Sigmoid colon (tissue), 7 donors: ENCODE measurements around the gene SLC7A7. TPM values are rescaled to one million over a fixed set of nuclear protein-coding genes. Genes with fewer than 3 reads are reported as not detected.
A peak's percentile ranks its signal among the peaks of the same experiment; 100 is the strongest.

Experiments
- DNase-seq: peaks from one replicate; pipeline ENCODE4 v3.0.0-alpha.2; 2019
- H3K27ac ChIP-seq, 4 donors: fragments of 200-600 bp; sonication (generic); one replicate each; pipeline ENCODE4 v1.5.1; 2016 to 2019; ENCODE audit warnings: mild to moderate bottlenecking in 1 of 4
- H3K27me3 ChIP-seq, 3 donors: fragments of 200-600 bp; sonication (generic); one replicate each; pipeline ENCODE4 v1.5.1; 2019; ENCODE audit warnings: mild to moderate bottlenecking in 1 of 3
- H3K36me3 ChIP-seq, 4 donors: fragments of 200-600 bp; sonication (generic); one replicate each; pipeline ENCODE4 v1.5.1; 2016 to 2019
- H3K4me1 ChIP-seq, 4 donors: fragments of 200-600 bp; sonication (generic); one replicate each; pipeline ENCODE4 v1.5.1; 2017 to 2019
- H3K4me3 ChIP-seq, 4 donors: fragments of 200-600 bp; sonication (generic); one replicate each; pipeline ENCODE4 v1.5.1; 2017 to 2019; ENCODE audit warnings: mild to moderate bottlenecking in 2 of 4, moderate library complexity in 1 of 4
- H3K9me3 ChIP-seq, 4 donors: fragments of 200-600 bp in 3 of 4; sonication (generic) in 3 of 4; one replicate each; pipeline versions ENCODE4 v1.5.1 to v1.6.1; 2013 to 2019
- EP300 ChIP-seq, 4 donors: sonication (generic); formaldehyde crosslinking; IDR thresholded peaks; one replicate each; pipeline ENCODE4 v1.6.1; 2017; ENCODE audit warnings: antibody characterized with exemption in 4 of 4
- POLR2A ChIP-seq, 2 donors: fragments of 450-650 bp; IDR thresholded peaks; one replicate each; pipeline ENCODE4 v1.6.1; 2016; ENCODE audit warnings: antibody characterized with exemption in 2 of 2, mild to moderate bottlenecking in 2 of 2, moderate library complexity in 2 of 2
- POLR2AphosphoS5 ChIP-seq, 4 donors: sonication (generic); formaldehyde crosslinking; IDR thresholded peaks; one replicate each; pipeline ENCODE4 v1.6.1; 2017; ENCODE audit warnings: antibody characterized with exemption in 4 of 4
- WGBS, 2 donors: extraction: QIAGEN DNeasy Blood & Tissue Kit; methylation state at CpG; one replicate each; pipeline ENCODE4 v1.1.7; 2013; 5-methylcytosine and 5-hydroxymethylcytosine counted together
- intact Hi-C: fragments of 100-400 bp; cut with DNase I; formaldehyde crosslinking; loops from one replicate; pipeline ENCODE4 v1.15.1; 2023
- polyA plus RNA-seq, 3 donors: library from polyadenylated mRNA; stranded (reverse); fragments of 200-250 nt; gene quantifications; one replicate each; pipeline ENCODE4 v1.2.3, GENCODE V29; 2013
- total RNA-seq, 4 donors: library from RNA; depleted of rRNA; stranded (reverse); fragments of >200 nt; gene quantifications; one replicate each; pipeline ENCODE4 v1.1.0, GENCODE V29; 2016
- TF ChIP-seq, protein P1 (sequence below), 4 experiments: fragments of 450-650 bp in 3 of 4; fragments of 200-600 bp in 1 of 4; IDR thresholded peaks; one replicate each; pipeline ENCODE4 v1.5.1; 2016 to 2019; ENCODE audit warnings: antibody characterized with exemption in 4 of 4, mild to moderate bottlenecking in 3 of 4, moderate library complexity in 2 of 4
- donor health status: healthy with polysubstance abuse.
- donor health status: Bipolar disorder and iron deficiency.
- donor health status: healthy.

The SLC7A7 gene
- total and polyA plus RNA-seq, 7 donors, result 15.6 to 23.5 (median 16.4) TPM

DNA sequence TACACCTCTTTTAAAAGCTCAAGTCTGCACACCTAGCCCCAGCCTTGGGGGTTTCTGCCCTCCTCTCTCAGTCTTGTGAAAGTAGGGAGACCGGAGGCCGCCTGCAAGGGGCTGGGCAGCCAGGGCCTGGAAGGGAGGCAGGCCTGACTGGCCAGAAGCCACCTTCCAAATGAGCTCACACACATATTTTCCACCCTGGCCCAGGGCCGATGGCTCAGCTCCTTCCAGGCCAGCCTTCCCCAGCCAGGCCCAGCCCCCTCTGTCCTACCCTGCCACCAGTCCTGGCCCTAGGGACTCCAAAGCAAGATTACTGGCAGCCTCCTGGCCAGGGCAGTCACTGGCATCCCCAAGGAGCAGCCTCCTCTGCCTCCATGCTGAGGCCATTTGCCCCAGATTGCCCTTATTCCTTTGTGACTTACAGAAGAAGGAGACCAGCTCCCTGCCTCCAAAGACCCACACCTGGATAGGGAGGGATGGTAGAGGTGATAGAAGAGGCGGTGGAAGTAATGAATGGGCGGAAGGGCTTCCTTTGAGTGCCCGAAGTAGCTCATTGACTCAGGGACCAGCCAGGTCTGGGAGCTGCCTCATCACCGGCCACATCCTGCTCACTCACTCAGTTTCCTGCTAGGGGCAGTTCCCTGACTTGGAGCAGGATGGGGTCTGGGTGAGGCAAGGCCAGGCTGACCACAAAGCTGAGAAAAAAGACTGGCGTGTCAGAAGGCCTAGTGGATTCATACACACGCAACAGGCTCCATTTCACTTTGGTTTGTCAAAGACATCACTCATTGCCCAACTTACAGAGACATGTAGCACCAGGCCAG lies 35.9 kb upstream of the SLC7A7 start:
- intact Hi-C loops, result loop anchor here (1.0 to 5.0 kb wide), 2 partner anchors 14 to 84 kb away; partner anchors contain the start of gene OXA1L
- 71 to 84% methylated on average over 9 of the region's 9 CpGs for WGBS, 2 donors
- peak; percentile 98 for DNase-seq
- peak overlapping the region; percentile 86 to 98 (median 89) for H3K27ac ChIP-seq
- peaks cover 9 to 11% (median 10%) of the 10 kb centered on the region in 4 donors for H3K36me3 ChIP-seq
- TF ChIP-seq POLR2AphosphoS5 (IDR thresholded peaks at IDR 0.05) (peak; percentile 60 to 83 (median 75)), EP300 (IDR thresholded peaks at IDR 0.05) (peak in 2 of 4 donors; percentile 42 to 70), POLR2A (IDR thresholded peaks at IDR 0.05) (no peak)
- TF ChIP-seq, protein P1, sequence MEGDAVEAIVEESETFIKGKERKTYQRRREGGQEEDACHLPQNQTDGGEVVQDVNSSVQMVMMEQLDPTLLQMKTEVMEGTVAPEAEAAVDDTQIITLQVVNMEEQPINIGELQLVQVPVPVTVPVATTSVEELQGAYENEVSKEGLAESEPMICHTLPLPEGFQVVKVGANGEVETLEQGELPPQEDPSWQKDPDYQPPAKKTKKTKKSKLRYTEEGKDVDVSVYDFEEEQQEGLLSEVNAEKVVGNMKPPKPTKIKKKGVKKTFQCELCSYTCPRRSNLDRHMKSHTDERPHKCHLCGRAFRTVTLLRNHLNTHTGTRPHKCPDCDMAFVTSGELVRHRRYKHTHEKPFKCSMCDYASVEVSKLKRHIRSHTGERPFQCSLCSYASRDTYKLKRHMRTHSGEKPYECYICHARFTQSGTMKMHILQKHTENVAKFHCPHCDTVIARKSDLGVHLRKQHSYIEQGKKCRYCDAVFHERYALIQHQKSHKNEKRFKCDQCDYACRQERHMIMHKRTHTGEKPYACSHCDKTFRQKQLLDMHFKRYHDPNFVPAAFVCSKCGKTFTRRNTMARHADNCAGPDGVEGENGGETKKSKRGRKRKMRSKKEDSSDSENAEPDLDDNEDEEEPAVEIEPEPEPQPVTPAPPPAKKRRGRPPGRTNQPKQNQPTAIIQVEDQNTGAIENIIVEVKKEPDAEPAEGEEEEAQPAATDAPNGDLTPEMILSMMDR (IDR thresholded peaks at IDR 0.05), result no peak
- no peak overlapping the region for H3K4me3 ChIP-seq
- H3K27me3 ChIP-seq, result no peaks in the 10 kb centered on the region
- H3K9me3 ChIP-seq, result no peaks in the 10 kb centered on the region
- H3K4me1 ChIP-seq, result peaks cover 0 to 73% (median 66%) of the 10 kb centered on the region in 4 donors

DNA sequence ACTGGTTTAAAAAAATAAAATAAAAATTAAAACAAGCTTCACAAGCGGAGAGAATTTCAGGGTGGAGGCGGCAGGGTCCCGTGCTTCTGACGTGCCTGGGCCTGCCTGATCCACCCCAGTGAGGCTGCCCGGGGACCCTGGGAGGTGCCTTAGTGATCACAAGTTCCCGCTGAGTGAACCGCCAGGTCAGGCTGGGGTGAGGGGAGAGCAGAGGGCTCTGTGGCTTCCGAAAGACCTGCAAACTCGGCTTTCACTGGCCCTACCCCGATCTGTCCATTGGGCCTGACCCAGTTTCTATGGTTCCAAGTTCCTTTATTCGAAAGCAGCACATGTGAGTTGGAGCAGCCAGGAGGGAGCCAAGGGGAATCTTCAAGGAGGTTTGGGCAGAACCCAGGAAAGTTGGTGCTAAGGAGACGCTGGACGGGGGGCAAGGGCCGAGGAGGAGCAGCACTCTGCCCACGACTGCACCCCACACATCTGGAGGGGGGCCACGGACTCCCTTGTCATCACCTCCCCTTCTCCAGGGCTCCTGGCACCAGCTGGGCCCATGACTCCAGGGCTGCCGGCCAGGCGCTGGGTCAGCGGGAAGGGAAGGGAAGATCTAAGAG lies 34.1 kb upstream of the SLC7A7 start:
- peak; percentile 92 for DNase-seq
- 79 to 80% methylated on average over 19 of the region's 19 CpGs for WGBS, 2 donors
- intact Hi-C loops, result loop anchor here (10.0 kb wide), 1 partner anchor 1585 kb away; no protein-coding TSS in a partner anchor
- H3K9me3 ChIP-seq, result no peaks in the 10 kb centered on the region
- peaks cover 28 to 30% (median 29%) of the 10 kb centered on the region in 4 donors for H3K36me3 ChIP-seq
- H3K27me3 ChIP-seq, result no peaks in the 10 kb centered on the region
- TF ChIP-seq, protein P1 (IDR thresholded peaks at IDR 0.05), result no peak
- peak; percentile 12 to 53 (median 24) for TF ChIP-seq POLR2AphosphoS5 (IDR thresholded peaks at IDR 0.05)
- H3K4me3 ChIP-seq, result peak overlapping the region in 1 of 4 donors; percentile 19
- peaks cover 0 to 91% (median 81%) of the 10 kb centered on the region in 4 donors for H3K4me1 ChIP-seq
- peak overlapping the region; percentile 86 to 98 (median 89) for H3K27ac ChIP-seq

DNA sequence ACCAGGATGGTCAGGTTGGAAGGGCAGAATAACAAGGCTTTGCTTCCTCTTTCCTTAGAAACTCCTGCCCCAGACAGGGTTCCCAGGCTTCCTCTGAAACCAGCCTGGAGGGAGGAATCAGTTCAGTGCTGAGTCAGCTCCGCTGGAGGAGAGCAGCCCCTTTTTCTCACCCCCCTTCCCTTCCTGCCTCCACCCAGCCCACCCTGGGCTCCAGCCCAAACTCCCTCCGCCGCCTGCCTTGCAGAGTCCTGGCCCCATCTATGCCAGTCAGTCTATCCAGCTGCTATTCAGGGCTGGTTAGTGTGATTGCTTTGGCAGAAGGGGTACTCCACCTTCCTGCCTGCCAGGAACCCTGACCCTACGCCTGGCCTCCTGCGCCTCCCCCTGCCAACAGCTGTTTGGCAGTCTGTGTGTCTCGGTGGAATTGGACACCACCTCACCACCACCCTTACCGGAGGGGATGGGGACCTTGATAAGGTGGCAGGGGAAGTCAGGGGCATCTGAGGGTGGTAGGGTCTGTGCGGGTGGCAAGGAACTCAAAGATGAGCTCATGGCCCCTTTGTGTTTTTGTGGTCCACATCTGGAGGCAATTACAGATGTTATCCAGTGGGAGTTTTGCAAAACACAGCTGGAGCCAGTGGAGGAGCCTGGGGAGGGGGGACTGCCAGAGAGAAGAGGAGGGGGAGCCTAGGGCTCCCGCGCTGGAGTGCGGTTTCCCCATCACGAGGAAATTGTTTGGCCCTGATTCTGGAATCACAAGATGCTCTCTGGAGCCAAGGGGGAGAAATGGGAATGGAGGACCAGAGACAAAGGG lies 33.3 kb upstream of the SLC7A7 start:
- H3K4me3 ChIP-seq, result peak overlapping the region in 2 of 4 donors; percentile 8 to 19
- H3K27ac ChIP-seq, result peak overlapping the region; percentile 86 to 98 (median 89)
- H3K4me1 ChIP-seq, result peaks cover 0 to 91% (median 84%) of the 10 kb centered on the region in 4 donors
- TF ChIP-seq, protein P1 (IDR thresholded peaks at IDR 0.05), result no peak
- TF ChIP-seq POLR2A (IDR thresholded peaks at IDR 0.05) (no peak), EP300 (IDR thresholded peaks at IDR 0.05) (peak; percentile 68 to 91 (median 86)), POLR2AphosphoS5 (IDR thresholded peaks at IDR 0.05) (peak; percentile 54 to 88 (median 64))
- peaks cover 35 to 37% (median 36%) of the 10 kb centered on the region in 4 donors for H3K36me3 ChIP-seq
- WGBS, 2 donors, result 44 to 66% methylated on average over 12 of the region's 12 CpGs
- H3K27me3 ChIP-seq, result no peaks in the 10 kb centered on the region
- H3K9me3 ChIP-seq, result no peaks in the 10 kb centered on the region
- intact Hi-C loops, result loop anchor here (10.0 kb wide), 1 partner anchor 1586 kb away; no protein-coding TSS in a partner anchor
- DNase-seq, result peak; percentile 95

DNA sequence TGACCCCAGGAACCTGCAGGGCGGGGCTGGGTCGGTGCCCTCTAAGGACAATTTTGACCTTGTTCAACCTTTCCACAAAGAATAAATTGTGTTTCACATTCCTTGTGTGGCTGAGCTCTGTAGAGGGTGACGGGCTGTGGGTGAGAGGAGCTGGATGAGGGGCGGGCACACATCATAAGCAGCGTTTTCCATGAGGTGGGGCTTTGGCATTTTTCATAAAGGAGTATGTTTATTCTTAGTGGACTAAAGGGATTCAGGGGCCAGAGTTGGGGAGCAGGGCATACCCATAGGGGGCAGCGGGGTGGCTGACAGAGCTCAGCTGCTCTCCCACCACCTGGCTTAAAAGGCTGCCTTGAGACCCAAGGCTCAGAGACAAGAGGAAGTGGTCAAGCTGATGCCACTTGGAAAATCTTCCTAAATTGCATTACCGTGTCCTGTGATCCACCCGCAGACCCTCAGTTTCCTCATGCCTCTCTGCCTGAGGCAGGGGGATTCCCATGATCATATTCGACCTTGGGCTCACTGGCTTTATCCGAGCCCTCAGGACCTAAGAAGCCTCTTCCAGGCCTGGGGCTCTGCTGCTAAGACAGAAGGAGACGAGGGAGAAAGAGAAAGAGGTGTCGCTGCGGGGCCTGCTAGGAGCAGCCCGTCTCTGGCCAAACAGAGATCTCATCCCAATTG lies 32.6 kb upstream of the SLC7A7 start:
- TF ChIP-seq POLR2AphosphoS5 (IDR thresholded peaks at IDR 0.05) (peak in 1 of 4 donors; percentile 37), POLR2A (IDR thresholded peaks at IDR 0.05) (no peak), EP300 (IDR thresholded peaks at IDR 0.05) (peak in 1 of 4 donors; percentile 47)
- Histone ChIP-seq H3K4me1 (peaks cover 0 to 92% (median 83%) of the 10 kb centered on the region in 4 donors), H3K27ac (peak overlapping the region; percentile 86 to 98 (median 89)), H3K36me3 (peaks cover 43 to 45% (median 44%) of the 10 kb centered on the region in 4 donors), H3K4me3 (peak overlapping the region in 1 of 4 donors; percentile 11), H3K27me3 (no peaks in the 10 kb centered on the region), H3K9me3 (no peaks in the 10 kb centered on the region)
- peak; percentile 73 for DNase-seq
- 62 to 65% methylated on average over 14 of the region's 14 CpGs for WGBS, 2 donors
- intact Hi-C loops, result loop anchor here (10.0 kb wide), 1 partner anchor 1587 kb away; no protein-coding TSS in a partner anchor
